Epithelial cell of esophagus (primary cell): ENCODE results near the gene MACF1.

Experiments
- DNase-seq: peaks from one replicate; pipeline ENCODE4 v3.0.0; 2010; ENCODE audit warnings: low read depth
- H3K4me3 ChIP-seq: 2 replicates; pipeline ENCODE4 v1.5.1; 2011; ENCODE audit warnings: mild to moderate bottlenecking, low read length, control low read depth
- CTCF ChIP-seq: IDR thresholded peaks from 2 replicates; pipeline ENCODE4 v1.5.1; 2011; ENCODE audit warnings: low read depth, mild to moderate bottlenecking, low read length, control low read depth, inconsistent platforms; ENCODE audit not compliant: insufficient read depth; ENCODE audit errors: missing control alignments

Gene MACF1

GRCh38 chr1:39361446-39361845, 157.0 kb downstream of the MACF1 start:
- TF ChIP-seq CTCF: no peak
- H3K4me3 ChIP-seq: no peak overlapping the region
- no peak for DNase-seq

- no peak for TF ChIP-seq CTCF
- no peak overlapping the region for H3K4me3 ChIP-seq
Observed at GRCh38 chr1:39363267-39363666, 158.8 kb downstream of the MACF1 start.

GRCh38 chr1:39368045-39368444, 163.6 kb downstream of the MACF1 start:
- no peak for DNase-seq
- no peak for TF ChIP-seq CTCF
- no peak overlapping the region for H3K4me3 ChIP-seq

More at GRCh38 chr1:39363267-39363666, 158.8 kb downstream of the MACF1 start:
- no peak for DNase-seq

- no peak for DNase-seq
- TF ChIP-seq CTCF: no peak
- no peak overlapping the region for H3K4me3 ChIP-seq
Observed at GRCh38 chr1:39369565-39369964, 165.1 kb downstream of the MACF1 start.

GRCh38 chr1:39370602-39371001, 166.1 kb downstream of the MACF1 start:
- DNase-seq: no peak

GRCh38 chr1:39372105-39372504, 167.6 kb downstream of the MACF1 start:
- no peak for DNase-seq
- TF ChIP-seq CTCF: no peak
- no peak overlapping the region for H3K4me3 ChIP-seq

More at GRCh38 chr1:39370602-39371001, 166.1 kb downstream of the MACF1 start:
- no peak overlapping the region for H3K4me3 ChIP-seq
- no peak for TF ChIP-seq CTCF

- DNase-seq: no peak
- H3K4me3 ChIP-seq: no peak overlapping the region
- no peak for TF ChIP-seq CTCF
Observed at GRCh38 chr1:39376656-39377055, 172.2 kb downstream of the MACF1 start.
